SK-MEL-5 (cell line): ENCODE results near the gene SARS2. TPM values are rescaled to one million over a fixed set of nuclear protein-coding genes. Genes with fewer than 3 reads are reported as not detected.

Experiments used
- total RNA-seq: library from RNA; depleted of rRNA; stranded (reverse); fragments of >200 nt; shearing (Covaris generic); gene quantifications from 2 replicates; pipeline ENCODE4 v1.2.3, GENCODE V29; 2014; rRNA removed

The SARS2 gene
- total RNA-seq, 1 experiment from 2014 or later = 19.0 TPM

Other genes with a start within 250 kb of the SARS2 start
- gene CAPN12, start 186.3 kb downstream of the SARS2 start, total RNA-seq = not detected in 2 replicates
- gene LGALS7, start 157.2 kb downstream of the SARS2 start, total RNA-seq = not detected in 2 replicates
- gene LGALS7B, start 141.6 kb downstream of the SARS2 start, total RNA-seq = not detected in 2 replicates
- not detected in 2 replicates for gene LGALS4, start 117.8 kb downstream of the SARS2 start, total RNA-seq
- gene ECH1, start 99.0 kb downstream of the SARS2 start, total RNA-seq = 36.2 and 46.3 TPM in 2 replicates
- 225 and 255 TPM in 2 replicates for gene HNRNPL, start 80.8 kb downstream of the SARS2 start, total RNA-seq
- gene RINL, start 52.5 kb downstream of the SARS2 start, total RNA-seq = 0.87 and 1.2 TPM in 2 replicates
- gene SIRT2, start 31.1 kb downstream of the SARS2 start, total RNA-seq = 37.9 and 39.5 TPM in 2 replicates
- 16.8 and 17.9 TPM in 2 replicates for gene NFKBIB, start 30.8 kb downstream of the SARS2 start, total RNA-seq
- not detected in 2 replicates for gene CCER2, start 18.6 kb downstream of the SARS2 start, total RNA-seq
- 73.1 and 83.7 TPM in 2 replicates for gene MRPS12, start 181 bp upstream of the SARS2 start, total RNA-seq
- 29.0 and 30.3 TPM in 2 replicates for gene FBXO17, start 45.0 kb upstream of the SARS2 start, total RNA-seq
- gene FBXO27, start 101.8 kb upstream of the SARS2 start, total RNA-seq = 0.32 and 1.0 TPM in 2 replicates
- 0.05 TPM in 1 of 2 replicates, not detected in the other for gene ACP7, start 153.6 kb upstream of the SARS2 start, total RNA-seq
- 3.7 TPM in 2 replicates for gene PAK4, start 195.0 kb upstream of the SARS2 start, total RNA-seq